HTERT RPE-1 (cell line): ENCODE results near the gene PLLP.

Experiments used
- in situ Hi-C: fragments of 300-500 bp; cut with MboI; formaldehyde crosslinking; loops from 4 replicates; pipeline ENCODE4 v1.14.3; 2020; ENCODE audit warnings: low sequenced_read_pairs

PLLP gene

GRCh38 chr16:57257455-57258070 is 26.9 kb downstream of the PLLP start:
- in situ Hi-C loops = no loop called here

- in situ Hi-C loops = no loop called here
Observed at GRCh38 chr16:57256601-57257395, 27.7 kb downstream of the PLLP start.

DNA sequence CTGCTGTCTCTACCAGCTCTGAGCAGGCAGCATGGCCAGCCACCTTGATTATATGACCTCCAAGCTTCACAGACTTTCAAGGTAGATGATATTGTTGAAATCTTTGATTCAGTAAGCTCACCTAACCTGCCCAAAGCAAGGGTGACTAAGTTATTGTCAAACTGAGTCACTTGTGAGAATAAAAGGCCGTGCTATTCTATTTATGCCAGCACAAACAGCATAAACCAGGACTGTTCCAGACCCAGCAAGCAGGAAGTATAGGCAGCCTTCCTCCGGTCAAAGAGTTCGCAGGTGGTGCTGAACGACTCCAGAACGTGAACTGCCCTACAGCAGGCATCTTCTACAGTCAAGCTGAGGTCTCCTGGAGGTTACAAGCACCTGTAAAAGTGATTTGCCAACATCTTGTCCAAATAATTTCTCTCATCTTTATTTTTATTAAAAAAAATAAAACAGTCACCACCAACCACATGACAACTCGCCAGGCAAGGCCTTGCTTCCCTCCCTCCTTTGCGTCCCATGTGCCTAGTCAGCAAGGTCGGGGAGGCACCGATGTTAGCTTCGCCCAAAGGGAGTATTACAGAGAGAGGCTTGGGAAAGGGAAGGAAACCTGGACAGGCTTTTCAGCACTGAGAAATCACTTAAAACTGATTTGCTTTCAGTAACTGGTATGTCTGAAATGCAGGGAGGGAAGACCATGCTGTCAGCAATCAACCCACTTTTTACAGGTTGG is 28.6 kb downstream of the PLLP start:
- in situ Hi-C loops = no loop called here

DNA sequence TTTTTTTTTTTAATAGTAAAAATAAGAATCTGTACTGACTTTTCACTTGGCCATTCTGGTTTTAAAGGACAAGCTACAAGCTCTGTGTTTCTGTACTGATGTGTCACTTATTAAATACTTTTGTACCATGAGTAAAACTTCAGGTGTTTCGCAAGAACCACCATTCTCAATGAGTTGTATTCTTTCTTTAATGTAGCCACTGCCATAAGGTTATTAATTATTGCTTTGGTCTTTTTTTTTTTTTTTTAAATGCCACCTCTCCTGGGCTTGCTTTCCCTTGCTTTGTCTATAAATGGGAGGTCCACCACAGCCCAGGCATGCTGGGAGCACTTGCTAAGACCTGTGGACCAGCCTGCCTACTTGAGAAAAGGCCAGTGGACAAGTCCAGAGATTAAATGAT is 31.0 kb downstream of the PLLP start:
- in situ Hi-C loops = no loop called here

DNA sequence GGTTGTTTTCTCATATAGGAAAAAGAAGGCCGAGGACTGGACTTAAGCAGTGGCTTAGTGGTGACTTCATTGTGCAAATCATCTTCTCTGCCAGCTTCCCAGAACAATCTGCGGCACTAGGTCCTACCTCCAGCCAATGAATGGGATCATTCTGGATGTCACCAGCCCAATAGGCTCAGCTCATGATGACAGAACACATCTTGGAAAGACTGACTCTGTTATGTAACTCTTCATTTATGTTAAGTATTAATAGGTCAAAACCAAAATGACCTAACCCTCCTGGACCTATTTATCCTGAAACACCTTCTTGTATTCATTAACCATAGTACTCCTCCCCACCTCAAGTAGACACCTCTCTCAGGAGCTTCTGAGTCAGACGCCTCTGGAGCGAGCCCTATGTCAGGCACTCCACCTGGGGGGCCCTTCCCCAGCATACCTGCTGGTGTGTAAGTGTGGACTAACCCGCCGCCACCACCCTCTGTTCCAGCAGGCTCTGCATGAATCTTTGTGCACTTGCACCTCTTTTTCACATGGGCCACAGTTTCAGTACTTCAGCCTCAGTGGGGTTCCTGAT is 32.2 kb downstream of the PLLP start:
- in situ Hi-C loops = no loop called here

GRCh38 chr16:57251352-57251751 is 33.1 kb downstream of the PLLP start:
- in situ Hi-C loops = no loop called here

- in situ Hi-C loops = no loop called here
Observed at GRCh38 chr16:57245472-57246113, 38.9 kb downstream of the PLLP start.

DNA sequence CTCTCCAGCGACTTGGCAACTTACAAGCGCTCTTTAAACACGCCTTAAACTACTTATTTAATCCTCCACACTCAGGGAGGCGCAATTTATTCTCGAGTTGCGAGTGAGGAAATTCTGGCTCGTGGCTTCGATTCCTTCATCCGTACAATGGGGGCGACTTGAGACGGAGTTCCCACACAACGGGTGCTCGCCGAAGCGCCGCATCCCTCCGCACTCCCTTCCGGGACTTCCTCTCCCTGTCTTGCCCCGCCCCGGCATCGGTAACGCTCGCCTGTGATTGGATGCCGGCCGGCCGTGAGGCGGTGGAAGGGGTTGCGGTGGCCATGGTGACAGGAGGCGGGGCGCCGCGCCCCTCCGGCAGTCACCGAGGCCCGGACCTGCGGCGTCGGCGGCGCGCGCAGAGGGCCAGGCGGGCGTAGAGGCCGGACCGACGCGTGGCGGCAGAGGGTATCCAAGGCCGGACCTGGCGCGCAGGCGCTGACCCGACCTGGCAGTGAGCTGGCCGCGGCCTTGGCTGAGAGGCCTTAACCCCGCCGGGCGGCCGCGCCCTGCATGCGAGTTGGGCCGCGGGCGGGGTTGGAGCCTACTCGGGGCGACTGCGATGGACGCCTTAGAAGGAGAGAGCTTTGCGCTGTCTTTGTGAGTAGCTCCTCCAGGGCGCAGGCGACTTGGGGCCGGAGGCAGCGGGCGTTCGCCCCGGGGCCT is 39.6 kb downstream of the PLLP start, which contains the start of gene ARL2BP:
Gene ARL2BP, plus strand, starts transcription at position 493 of the 705 bp plus-strand sequence. Its CDS starts 109 bp downstream, at position 602.
- in situ Hi-C loops = no loop called here

GRCh38 chr16:57244463-57244766 is 40.1 kb downstream of the PLLP start:
- in situ Hi-C loops = no loop called here

GRCh38 chr16:57242650-57243049 is 41.8 kb downstream of the PLLP start:
- in situ Hi-C loops = no loop called here

- in situ Hi-C loops = no loop called here
Observed at GRCh38 chr16:57240851-57241250, 43.6 kb downstream of the PLLP start.

DNA sequence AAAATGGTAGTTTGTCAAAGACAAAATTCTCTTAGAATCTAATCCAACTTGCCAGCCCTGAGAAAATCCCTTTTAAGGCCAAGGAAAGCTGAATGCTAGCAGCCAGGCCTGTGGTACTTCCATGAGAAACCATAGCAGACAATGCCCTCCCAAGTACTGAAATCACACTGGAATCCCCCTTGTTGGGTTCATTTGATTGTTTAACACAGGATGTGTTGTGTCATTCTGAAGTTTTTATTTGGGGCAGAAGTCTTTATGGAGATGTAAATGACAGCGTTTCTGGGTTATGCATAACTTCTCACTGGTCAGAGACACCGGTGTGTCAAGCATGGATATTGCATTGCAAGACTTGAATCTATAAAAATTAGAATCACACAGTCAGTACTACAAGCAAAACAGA is 45.4 kb downstream of the PLLP start:
- in situ Hi-C loops = no loop called here

DNA sequence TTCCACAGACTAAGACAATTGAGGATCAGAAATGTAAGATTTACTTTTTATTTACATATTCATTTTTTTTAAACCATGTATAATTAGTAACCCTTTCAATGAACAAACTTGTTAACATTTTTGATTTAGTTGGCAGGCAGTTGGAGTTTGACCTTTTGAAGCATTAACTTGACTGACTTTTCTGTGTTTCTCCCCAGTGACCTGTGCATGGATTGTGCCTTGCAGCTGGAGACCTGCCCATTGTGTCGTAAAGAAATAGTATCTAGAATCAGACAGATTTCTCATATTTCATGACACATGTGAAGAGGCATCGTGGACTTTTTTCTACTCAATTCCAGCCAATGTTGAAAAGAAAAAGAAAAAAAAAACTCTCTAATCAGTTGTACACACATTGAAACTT is 45.8 kb downstream of the PLLP start:
- in situ Hi-C loops = no loop called here

- in situ Hi-C loops = no loop called here
Observed at GRCh38 chr16:57236022-57236350, 48.5 kb downstream of the PLLP start.

DNA sequence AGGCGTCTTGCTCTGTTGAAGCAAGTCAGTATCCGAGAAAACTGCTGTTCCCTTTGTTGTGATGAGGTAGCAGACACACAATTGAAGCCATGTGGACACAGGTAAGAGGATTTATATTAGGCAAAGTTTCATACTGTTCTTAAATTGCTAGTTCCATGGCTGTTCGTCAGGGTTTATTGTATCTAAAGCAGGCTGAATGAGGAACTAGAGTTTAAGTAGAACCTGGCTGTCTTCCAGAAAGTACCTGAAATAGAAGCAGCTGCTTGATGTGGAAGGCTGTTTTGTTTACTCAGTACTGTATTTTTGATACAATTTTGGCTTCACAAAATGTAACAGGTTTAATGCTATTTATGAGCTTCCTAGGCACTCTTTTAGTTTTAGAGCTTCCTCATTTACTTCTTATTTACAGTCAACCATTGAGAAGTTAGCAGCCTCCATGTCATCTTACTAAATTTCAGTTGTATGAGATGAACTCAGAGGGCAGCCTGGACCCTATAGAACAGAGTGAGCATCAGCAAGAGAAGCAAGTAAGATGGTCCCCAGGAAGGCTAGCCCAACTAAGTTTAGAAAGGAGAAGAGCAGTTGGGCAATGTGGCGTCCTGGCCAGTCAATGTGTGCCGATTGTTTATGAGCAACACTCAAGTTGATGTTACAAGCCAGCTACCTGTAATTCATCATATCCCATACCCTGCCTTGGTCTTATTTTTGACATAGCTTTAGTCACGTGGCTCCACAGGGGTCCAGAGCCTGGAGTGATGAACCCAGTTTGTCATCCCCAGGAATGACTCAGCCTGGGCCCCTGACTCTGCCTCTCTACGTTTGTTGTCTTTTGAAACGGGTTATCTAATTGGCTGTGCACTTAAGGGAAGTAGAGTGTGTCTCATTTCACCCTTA is 49.1 kb downstream of the PLLP start:
- in situ Hi-C loops = no loop called here

DNA sequence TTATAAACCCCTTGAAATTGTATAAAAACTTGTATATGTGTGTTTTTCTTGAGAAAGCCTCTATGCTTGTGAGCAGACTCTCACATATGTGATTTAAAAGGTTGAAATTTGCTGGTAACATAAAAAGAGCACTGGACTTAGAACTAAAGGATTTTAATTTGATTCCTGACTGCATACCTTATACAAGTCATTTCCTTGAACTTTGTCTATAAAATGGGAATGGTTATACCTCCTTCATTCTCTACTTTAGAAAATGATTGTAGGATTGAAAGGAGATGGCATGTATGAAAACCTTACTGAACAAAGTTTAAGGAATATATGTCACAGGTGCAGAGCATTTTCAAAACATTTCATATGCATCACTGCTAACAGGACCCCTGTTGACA is 49.8 kb downstream of the PLLP start:
- in situ Hi-C loops = no loop called here

DNA sequence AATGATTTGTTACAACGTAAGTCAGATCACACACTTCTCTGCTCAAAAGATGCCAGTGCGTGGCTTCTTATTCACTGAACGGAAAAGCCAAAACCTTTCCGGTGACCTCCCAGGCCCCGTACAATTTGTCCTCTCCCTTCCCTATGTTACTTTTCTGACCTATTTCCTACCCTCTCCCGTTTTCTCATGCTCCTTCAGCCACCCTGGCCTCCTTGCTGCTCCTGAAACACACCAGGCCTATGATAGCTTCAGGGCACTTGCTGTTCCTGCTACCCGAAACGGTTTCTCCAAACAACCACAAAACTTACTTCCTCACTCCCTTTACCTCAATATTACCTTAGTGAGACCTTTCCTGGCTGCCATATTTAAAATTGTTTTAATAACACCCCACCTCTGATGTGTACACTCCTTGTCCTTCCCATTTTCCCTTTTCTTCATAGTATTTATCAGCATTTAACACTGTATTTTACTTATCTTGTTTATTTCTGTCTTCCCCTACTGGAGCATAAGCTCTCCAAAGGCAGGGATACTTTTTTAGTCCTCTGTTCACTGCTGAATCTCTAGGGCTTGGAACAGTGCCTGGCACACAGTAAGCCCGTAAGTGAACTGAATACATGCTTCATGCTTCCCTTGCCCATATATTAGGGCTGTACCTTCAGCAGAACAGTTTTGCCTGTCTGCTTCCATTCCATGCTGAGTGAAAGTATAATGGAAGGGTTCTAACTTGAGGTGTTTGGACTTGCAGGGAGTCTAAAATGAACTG is 50.3 kb downstream of the PLLP start:
- in situ Hi-C loops = no loop called here

- in situ Hi-C loops = no loop called here
Observed at GRCh38 chr16:57231821-57232350, 52.6 kb downstream of the PLLP start.

GRCh38 chr16:57229079-57229478 is 55.4 kb downstream of the PLLP start:
- in situ Hi-C loops = no loop called here
